Measurements from ENCODE around the gene NPTN.
"Not testable (repeated sequence)": the region's sequence is repeated elsewhere in the genome, so short reads cannot be mapped to it uniquely, and the experiment has no call there.

Gene NPTN

DNA sequence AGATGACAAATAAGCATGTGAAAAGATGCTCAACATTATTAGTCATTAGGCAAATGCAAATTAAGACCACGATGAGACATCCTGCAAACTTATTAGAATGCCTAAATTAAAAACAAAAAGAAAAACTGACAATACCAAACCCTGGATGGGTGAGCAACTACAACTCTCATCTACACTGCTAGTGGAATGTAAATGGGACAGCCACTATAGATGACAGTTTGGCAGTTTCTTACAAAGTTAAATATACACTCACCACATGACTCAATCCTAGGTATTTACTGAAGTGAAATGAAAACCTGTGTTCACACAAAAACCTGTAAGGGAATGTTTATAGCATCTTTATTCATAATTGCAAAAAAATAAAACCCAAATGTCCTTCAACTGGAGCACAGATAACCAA lies 74.7 kb downstream of the NPTN start:
- no peak overlapping the region for H3K4me3 ChIP-seq (ENCODE audit: low read length)
- no peak for TF ChIP-seq ZNF274 (IDR thresholded peaks at IDR 0.05; ENCODE audit: low read depth, low read length)

DNA sequence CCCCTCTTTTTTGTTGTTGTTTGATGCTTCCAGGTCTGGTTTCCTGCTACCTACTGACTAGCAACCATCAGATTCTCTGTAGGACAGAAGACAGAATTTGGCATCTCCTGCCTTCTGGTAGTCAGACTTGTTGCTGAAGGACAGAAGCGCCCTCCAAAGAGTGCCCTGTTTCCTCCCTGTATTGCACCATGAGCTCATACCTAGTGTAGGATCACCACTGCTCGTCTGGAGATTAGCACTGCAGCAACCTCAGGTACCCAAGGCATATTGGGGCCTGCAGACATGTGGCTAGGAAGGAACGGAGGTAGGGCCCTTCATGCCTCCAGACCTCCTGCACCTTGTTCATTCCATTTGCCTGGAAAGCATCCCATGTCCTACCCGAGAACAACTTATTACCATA lies 78.1 kb downstream of the NPTN start:
- no peak overlapping the region for H3K4me3 ChIP-seq (ENCODE audit: low read length)
- no peak for TF ChIP-seq ZNF274 (IDR thresholded peaks at IDR 0.05; ENCODE audit: low read depth, low read length)

GRCh38 chr15:73550190-73550589 lies 83.0 kb downstream of the NPTN start:
- no peak for TF ChIP-seq ZNF274 (IDR thresholded peaks at IDR 0.05; ENCODE audit: low read depth, low read length)

GRCh38 chr15:73548925-73549324 lies 84.3 kb downstream of the NPTN start:
- not testable (repeated sequence) for H3K4me3 ChIP-seq (ENCODE audit: low read length)

More at GRCh38 chr15:73550190-73550589, 83.0 kb downstream of the NPTN start:
- H3K4me3 ChIP-seq (ENCODE audit: low read length): no peak overlapping the region

GRCh38 chr15:73541479-73541878 lies 91.7 kb downstream of the NPTN start:
- TF ChIP-seq ZNF274 (IDR thresholded peaks at IDR 0.05; ENCODE audit: low read depth, low read length): no peak
- no peak overlapping the region for H3K4me3 ChIP-seq (ENCODE audit: low read length)

DNA sequence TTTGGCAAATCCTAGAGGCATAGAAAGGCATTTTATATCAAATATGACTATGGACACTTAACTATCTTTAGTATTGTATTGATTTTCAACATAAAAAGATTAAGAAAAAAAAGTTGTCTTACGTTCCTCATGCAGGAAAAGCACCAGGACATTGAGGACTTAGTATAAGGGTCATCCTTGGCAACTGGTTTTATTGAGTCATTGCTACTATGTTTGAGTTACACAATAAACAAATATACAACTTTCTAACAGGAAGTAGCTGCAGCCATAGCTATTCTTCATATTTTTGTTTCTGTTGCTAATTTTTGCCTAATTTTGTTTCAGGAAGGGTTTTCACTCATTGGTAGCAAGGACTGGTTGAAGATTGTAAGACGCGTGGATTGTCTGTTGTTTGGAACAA lies 93.0 kb downstream of the NPTN start:
- no peak for TF ChIP-seq ZNF274 (IDR thresholded peaks at IDR 0.05; ENCODE audit: low read depth, low read length)
- no peak overlapping the region for H3K4me3 ChIP-seq (ENCODE audit: low read length)

DNA sequence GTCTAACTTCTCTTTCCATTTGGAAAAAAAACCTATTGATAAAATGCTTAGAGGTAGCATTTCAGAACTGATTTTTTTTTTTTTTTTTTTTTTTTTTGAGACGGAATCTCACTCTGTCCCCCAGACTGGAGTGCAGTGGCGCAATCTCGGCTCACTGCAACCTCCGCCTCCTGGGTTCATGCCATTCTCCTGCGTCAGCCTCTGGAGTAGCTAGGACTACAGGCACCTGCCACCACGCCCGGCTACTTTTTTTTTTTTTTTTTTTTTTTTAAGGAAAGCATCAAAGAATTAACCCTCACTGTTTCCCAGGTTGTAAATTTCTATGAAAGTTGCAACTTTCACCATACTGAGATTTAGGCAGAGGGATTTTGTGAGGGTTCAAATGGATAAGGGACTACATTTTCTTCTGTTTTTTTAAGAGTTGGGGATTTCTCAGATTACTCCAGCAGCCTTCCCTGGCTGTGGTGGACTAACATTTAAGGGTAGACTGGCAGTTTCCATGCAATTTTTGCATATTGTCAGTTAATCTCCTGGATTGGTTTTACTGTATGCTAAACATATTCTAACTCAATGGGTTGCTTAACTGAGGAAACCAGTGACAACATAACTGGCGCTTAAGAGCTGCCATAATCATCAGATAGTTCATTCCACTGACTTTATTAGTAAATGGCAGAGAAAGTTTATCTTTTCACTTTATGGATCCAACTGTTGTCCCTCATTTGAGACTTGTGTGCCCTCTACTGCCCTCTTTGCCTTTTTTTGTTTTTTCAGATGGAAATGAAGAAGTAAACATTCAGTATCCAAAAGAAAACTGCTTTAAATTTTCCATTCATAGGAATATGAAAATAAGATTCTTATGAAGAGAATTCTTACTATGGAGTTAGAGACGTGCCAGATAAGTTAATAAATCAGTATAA lies 93.7 kb downstream of the NPTN start:
- no peak for TF ChIP-seq ZNF274 (IDR thresholded peaks at IDR 0.05; ENCODE audit: low read depth, low read length)
- no peak overlapping the region for H3K4me3 ChIP-seq (ENCODE audit: low read length)

- TF ChIP-seq ZNF274 (IDR thresholded peaks at IDR 0.05; ENCODE audit: low read depth, low read length): no peak
- no peak overlapping the region for H3K4me3 ChIP-seq (ENCODE audit: low read length)
These were observed 94.5 kb downstream of the NPTN start for GRCh38 chr15:73538563-73539211.

GRCh38 chr15:73538123-73538522 lies 95.1 kb downstream of the NPTN start:
- no peak for TF ChIP-seq ZNF274 (IDR thresholded peaks at IDR 0.05; ENCODE audit: low read depth, low read length)

GRCh38 chr15:73530649-73531048 lies 102.5 kb downstream of the NPTN start:
- TF ChIP-seq ZNF274 (IDR thresholded peaks at IDR 0.05; ENCODE audit: low read depth, low read length): no peak
- no peak overlapping the region for H3K4me3 ChIP-seq (ENCODE audit: low read length)

More at GRCh38 chr15:73538123-73538522, 95.1 kb downstream of the NPTN start:
- H3K4me3 ChIP-seq (ENCODE audit: low read length): no peak overlapping the region

DNA sequence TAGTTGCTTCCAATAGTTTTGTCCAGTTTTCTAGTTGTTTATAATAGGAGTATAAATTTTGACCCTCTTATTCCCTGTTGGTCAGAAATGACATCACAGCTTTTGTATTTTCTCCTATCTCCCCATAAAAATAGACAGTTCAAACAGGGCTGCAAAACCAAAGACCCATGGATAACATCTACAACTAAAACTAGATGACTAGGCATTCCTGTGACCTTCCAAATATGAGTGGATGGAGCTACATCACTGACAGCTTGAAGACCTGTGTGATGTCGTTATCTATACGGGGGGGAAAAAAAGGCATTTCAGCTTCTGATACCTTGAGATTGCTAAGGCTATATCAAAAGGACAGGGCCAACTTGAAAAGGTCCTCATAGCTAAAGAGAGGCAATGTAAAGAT lies 105.6 kb downstream of the NPTN start:
- no peak for TF ChIP-seq ZNF274 (IDR thresholded peaks at IDR 0.05; ENCODE audit: low read depth, low read length)
- H3K4me3 ChIP-seq (ENCODE audit: low read length): no peak overlapping the region

DNA sequence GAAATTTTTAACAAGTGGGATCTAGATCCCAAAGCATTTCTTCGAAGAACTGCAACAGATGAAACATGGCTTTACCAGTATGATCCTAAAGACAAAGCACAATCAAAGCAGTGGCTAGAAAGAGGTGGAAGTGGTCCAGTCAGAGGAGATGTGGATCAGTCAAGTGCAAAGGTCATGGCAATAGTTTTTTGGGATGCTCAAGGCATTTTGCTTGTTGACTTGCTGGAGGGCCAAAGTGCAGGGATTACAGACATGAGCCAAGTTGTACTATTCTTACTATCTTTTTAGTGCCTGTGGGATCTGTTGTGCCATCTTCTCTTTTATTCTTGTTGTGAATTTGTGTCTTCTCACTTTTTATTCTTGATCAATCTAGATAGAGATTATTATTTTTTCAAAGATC lies 108.3 kb downstream of the NPTN start:
- H3K4me3 ChIP-seq (ENCODE audit: low read length): no peak overlapping the region
- TF ChIP-seq ZNF274 (IDR thresholded peaks at IDR 0.05; ENCODE audit: low read depth, low read length): no peak

GRCh38 chr15:73522011-73522410 lies 111.2 kb downstream of the NPTN start:
- no peak overlapping the region for H3K4me3 ChIP-seq (ENCODE audit: low read length)
- TF ChIP-seq ZNF274 (IDR thresholded peaks at IDR 0.05; ENCODE audit: low read depth, low read length): no peak

DNA sequence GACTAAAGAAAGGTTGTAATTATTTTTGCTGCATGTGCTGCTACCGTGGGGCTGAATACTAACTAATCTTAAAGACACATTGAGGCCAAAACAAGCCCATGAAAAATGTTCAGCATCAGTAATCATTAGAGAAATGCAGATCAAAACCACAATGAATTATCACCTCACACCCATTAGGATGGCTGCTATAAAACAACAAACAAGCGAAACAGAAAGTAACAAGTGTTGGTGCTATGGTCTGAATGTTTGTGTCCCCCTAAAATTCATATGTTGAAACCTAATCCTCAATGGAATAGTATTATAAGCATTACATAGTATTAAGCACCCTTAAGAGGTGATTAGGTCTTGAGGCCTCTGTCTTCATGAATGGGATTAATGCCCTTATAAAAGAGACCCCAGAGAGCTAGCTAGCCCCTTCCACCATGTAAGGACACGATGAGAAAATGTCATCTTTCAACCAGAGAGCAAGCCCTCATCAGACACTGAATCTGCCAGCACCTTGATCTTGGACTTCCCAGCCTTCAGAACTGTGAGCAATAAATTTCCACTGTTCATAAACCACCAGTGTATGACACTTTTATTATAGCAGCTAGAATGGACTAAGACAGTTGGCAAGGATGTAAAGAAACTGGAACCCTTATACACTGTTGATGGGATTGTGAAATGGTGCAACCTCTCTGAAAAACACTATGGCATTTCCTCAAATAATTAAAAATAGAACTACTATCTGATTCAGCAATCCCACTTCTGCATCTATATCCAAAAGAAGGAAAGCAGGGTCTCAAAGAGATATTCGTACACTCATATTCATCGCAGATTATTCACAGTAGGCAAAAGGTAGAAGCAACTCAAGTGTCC lies 114.1 kb downstream of the NPTN start:
- TF ChIP-seq ZNF274 (IDR thresholded peaks at IDR 0.05; ENCODE audit: low read depth, low read length): no peak
- H3K4me3 ChIP-seq (ENCODE audit: low read length): no peak overlapping the region
